NT2/D1 (cell line): ENCODE data around the gene SLC30A9.

ENCODE experiments used
- DNase-seq: peaks from one replicate; pipeline ENCODE4 v3.0.0-alpha.2; 2011; ENCODE audit warnings: low read depth, low spot score
- H3K27me3 ChIP-seq: 2 replicates; pipeline ENCODE4 v1.6.0; 2011; ENCODE audit warnings: mild to moderate bottlenecking; ENCODE audit not compliant: insufficient read length, insufficient read depth
- H3K36me3 ChIP-seq: 2 replicates; pipeline ENCODE4 v1.6.1; 2011; ENCODE audit warnings: mild to moderate bottlenecking, low read length, mixed read lengths; ENCODE audit not compliant: insufficient read depth, insufficient read length
- H3K4me1 ChIP-seq: 2 replicates; pipeline ENCODE4 v1.5.1; 2011; ENCODE audit not compliant: insufficient read depth, insufficient read length
- H3K4me3 ChIP-seq: 2 replicates; pipeline ENCODE4 v1.5.1; 2011; ENCODE audit warnings: low read depth; ENCODE audit not compliant: insufficient read length
- H3K9ac ChIP-seq: 2 replicates; pipeline ENCODE4 v1.6.0; 2011; ENCODE audit warnings: low read depth; ENCODE audit not compliant: insufficient read length
- H3K9me3 ChIP-seq: 2 replicates; pipeline ENCODE4 v1.5.1; 2011; ENCODE audit warnings: mild to moderate bottlenecking, low read length; ENCODE audit not compliant: insufficient read depth
- SUZ12 ChIP-seq: IDR thresholded peaks from 2 replicates; pipeline ENCODE4 v1.6.1; 2011; ENCODE audit not compliant: insufficient read length, insufficient read depth; ENCODE audit errors: extremely low read depth
- YY1 ChIP-seq: IDR thresholded peaks from 2 replicates; pipeline ENCODE4 v1.6.1; 2011; ENCODE audit not compliant: insufficient read length, insufficient read depth
- ZNF274 ChIP-seq: IDR thresholded peaks from 2 replicates; pipeline ENCODE4 v1.6.1; 2011; ENCODE audit warnings: mild to moderate bottlenecking, low read depth, low read length

SLC30A9 gene

DNA sequence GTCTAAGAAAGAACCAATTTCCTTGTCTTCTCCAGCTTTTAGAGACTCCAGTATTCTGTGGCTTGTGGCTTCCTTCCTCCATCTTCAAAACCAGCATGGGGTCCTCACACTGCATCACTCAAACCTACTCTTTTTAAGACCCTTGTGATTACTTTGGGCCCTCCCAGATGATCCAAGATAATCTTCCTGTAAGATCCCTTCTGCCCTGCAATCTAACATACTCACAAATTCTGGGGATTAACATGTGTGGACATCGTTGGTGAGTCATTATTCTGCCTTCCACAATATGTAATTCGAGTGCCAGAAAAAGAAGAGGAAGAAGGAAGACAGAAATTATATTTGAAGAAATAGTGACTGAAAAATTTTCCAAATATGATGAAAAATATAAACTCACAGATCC is 114.2 kb downstream of the SLC30A9 start:
- H3K9ac ChIP-seq = no peak overlapping the region
- no peak for DNase-seq
- no peaks in the 10 kb centered on the region for H3K9me3 ChIP-seq
- H3K4me1 ChIP-seq = no peaks in the 10 kb centered on the region
- no peak overlapping the region for H3K4me3 ChIP-seq
- no peaks in the 10 kb centered on the region for H3K36me3 ChIP-seq
- H3K27me3 ChIP-seq = no peaks in the 10 kb centered on the region
- TF ChIP-seq SUZ12 = no peak
- TF ChIP-seq YY1 = no peak
- TF ChIP-seq ZNF274 = no peak

DNA sequence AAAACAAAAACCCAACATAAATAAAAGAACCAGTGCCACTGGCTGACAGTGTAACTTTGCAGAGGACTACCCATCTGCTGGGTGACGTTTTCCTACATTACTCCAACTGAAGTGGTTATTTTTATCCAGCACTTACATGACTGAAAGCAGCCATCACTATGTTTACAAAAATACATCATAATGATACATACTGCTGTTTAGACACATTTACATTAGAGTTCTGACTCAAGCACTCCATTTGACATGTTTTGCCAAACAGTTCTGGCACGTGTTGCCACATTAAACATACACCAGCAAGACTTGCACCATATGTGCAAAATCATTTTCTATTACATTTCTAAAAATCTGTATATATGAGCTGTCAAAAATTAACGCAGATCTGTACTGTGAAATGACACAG is 122.5 kb downstream of the SLC30A9 start:
- TF ChIP-seq ZNF274 (no peak), SUZ12 (no peak), YY1 (no peak)
- H3K4me1 ChIP-seq = no peaks in the 10 kb centered on the region
- no peak overlapping the region for H3K9ac ChIP-seq
- H3K36me3 ChIP-seq = peaks cover 13% of the 10 kb centered on the region
- H3K9me3 ChIP-seq = no peaks in the 10 kb centered on the region
- DNase-seq = no peak
- no peaks in the 10 kb centered on the region for H3K27me3 ChIP-seq
- H3K4me3 ChIP-seq = no peak overlapping the region

DNA sequence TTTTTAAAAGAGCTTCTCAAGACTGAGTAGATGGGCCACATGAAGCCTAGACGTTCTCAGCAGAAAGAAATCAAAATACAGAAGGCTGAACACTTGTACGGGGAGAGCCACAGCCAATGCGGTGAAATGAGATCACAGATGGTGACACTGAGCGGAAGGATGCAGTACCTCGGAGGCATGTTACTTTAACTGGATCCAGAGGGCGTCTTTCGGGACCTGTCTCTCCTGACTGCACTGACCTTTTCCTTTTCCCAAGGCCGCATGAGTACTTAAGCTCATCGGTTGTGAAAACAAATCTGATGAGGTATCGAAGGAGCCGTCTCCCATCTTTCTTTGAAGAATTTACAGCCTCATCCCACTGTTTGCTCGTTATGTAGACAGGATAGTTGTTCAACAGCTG is 129.6 kb downstream of the SLC30A9 start:
- Histone ChIP-seq H3K27me3 (no peaks in the 10 kb centered on the region), H3K36me3 (peaks cover 22% of the 10 kb centered on the region), H3K9me3 (no peaks in the 10 kb centered on the region), H3K4me3 (no peak overlapping the region), H3K4me1 (no peaks in the 10 kb centered on the region), H3K9ac (no peak overlapping the region)
- DNase-seq = no peak
- no peak for TF ChIP-seq ZNF274
- no peak for TF ChIP-seq YY1
- no peak for TF ChIP-seq SUZ12

DNA sequence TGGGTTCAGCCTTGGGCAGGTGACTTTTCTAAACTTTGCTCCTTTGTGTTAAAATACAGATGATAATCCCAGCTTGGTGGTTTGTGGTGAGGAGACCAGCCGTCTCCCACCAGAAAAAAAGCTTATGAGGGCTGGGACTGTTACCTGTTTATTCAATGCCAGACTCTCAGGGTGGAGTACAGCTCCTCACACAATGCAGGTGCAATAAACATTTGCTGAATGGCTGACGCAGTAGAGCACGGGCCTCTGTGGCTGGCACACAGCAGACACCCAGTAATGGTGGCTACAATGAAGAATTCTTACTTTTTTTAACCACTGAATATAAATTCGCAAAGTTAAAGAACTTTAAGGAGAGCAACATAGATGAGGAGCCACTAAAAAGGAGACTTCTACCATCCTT is 131.9 kb downstream of the SLC30A9 start:
- Histone ChIP-seq H3K36me3 (peaks cover 23% of the 10 kb centered on the region), H3K9ac (no peak overlapping the region), H3K4me3 (no peak overlapping the region), H3K9me3 (no peaks in the 10 kb centered on the region), H3K4me1 (no peaks in the 10 kb centered on the region), H3K27me3 (no peaks in the 10 kb centered on the region)
- TF ChIP-seq SUZ12 (no peak), ZNF274 (no peak), YY1 (no peak)
- DNase-seq = no peak

DNA sequence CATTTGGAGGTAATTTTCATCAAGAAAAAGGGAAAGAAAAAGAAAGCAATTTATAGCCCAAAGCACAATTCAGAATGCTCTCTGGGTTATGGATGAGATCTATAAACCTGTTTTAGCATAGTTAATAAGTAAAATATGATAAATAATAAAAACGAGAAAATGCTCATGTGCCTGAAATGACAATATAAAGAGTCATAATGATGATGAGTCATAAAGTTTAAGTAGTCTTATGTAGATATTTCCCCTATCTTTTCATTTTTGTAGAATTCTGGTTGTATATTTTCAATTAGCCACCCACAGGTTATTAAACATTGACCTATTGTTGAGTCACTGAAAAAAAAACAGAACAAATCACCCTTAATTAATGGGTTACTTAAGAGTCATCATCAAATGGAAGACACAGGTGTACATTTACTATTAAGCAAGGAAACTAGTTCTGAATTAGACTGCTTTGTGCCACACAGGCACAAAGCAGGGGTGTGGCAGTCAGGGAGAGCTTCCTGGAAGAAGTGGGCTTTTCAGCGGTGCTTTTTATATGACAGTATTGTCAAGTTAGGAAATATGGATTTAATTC is 132.8 kb downstream of the SLC30A9 start:
- Histone ChIP-seq H3K9me3 (no peaks in the 10 kb centered on the region), H3K4me1 (no peaks in the 10 kb centered on the region), H3K4me3 (no peak overlapping the region), H3K9ac (no peak overlapping the region), H3K27me3 (no peaks in the 10 kb centered on the region), H3K36me3 (peaks cover 20% of the 10 kb centered on the region)
- no peak for DNase-seq
- no peak for TF ChIP-seq ZNF274
- TF ChIP-seq SUZ12 = no peak
- TF ChIP-seq YY1 = no peak

DNA sequence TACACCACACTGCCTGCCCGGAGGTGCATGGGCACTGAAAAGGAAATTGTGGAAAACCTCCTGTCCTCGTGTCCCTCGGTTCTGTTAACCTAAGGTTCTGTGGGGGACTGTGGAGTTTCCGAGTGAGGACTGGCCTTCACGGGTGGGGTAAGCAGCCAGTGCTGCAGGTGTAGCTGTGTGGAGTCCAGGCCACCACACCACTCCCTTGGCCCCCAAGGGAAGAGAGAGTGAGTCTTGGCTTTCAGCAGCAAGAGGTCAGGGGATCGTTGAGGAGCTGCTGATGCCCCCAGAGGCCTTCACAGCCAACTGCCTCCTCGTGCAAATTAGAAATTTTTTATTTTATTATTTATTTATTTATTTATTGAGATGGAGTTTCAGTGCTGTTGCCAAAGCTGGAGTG is 141.8 kb downstream of the SLC30A9 start:
- no peak overlapping the region for H3K4me3 ChIP-seq
- H3K9ac ChIP-seq = no peak overlapping the region
- TF ChIP-seq YY1 (no peak), SUZ12 (no peak), ZNF274 (no peak)
- H3K36me3 ChIP-seq = no peaks in the 10 kb centered on the region
- H3K4me1 ChIP-seq = peaks cover 3% of the 10 kb centered on the region
- H3K27me3 ChIP-seq = no peaks in the 10 kb centered on the region
- DNase-seq = no peak
- H3K9me3 ChIP-seq = no peaks in the 10 kb centered on the region

DNA sequence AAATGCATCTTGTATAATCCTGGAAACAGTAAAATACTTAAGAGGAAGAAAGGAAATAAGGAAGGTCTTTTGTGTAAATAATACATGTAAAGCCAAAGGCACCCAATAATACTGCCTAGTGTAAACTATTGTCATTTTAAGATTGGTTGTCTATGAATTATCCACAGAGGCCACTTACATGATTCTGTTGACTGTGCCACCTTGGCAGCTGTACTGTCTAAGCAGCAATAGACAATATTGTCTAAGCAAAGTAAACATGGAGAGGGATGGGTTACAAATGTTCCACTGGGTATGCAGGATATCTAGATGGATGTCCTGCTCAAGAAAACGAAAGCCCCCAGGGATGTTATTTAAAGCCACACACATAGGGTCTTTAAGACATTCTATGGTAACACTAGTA is 142.7 kb downstream of the SLC30A9 start:
- no peak for DNase-seq
- no peak overlapping the region for H3K9ac ChIP-seq
- H3K27me3 ChIP-seq = no peaks in the 10 kb centered on the region
- peaks cover 3% of the 10 kb centered on the region for H3K4me1 ChIP-seq
- peaks cover 4% of the 10 kb centered on the region; the same call in 1 of the 2 replicates for H3K9me3 ChIP-seq
- no peak overlapping the region for H3K4me3 ChIP-seq
- H3K36me3 ChIP-seq = no peaks in the 10 kb centered on the region
- no peak for TF ChIP-seq SUZ12
- TF ChIP-seq ZNF274 = no peak
- no peak for TF ChIP-seq YY1
